Epithelial cell of umbilical artery (primary cell): ENCODE measurements around the gene LRRC58. TPM values are rescaled to one million over a fixed set of nuclear protein-coding genes. Genes with fewer than 3 reads are reported as not detected.

Source experiments
- total RNA-seq: library from RNA; depleted of rRNA; stranded (reverse); fragments of >200 nt; gene quantifications from 2 replicates; pipeline ENCODE4 v1.2.3, GENCODE V29; 2014

The LRRC58 gene
- total RNA-seq, result 15.9 and 22.9 TPM in 2 replicates

DNA sequence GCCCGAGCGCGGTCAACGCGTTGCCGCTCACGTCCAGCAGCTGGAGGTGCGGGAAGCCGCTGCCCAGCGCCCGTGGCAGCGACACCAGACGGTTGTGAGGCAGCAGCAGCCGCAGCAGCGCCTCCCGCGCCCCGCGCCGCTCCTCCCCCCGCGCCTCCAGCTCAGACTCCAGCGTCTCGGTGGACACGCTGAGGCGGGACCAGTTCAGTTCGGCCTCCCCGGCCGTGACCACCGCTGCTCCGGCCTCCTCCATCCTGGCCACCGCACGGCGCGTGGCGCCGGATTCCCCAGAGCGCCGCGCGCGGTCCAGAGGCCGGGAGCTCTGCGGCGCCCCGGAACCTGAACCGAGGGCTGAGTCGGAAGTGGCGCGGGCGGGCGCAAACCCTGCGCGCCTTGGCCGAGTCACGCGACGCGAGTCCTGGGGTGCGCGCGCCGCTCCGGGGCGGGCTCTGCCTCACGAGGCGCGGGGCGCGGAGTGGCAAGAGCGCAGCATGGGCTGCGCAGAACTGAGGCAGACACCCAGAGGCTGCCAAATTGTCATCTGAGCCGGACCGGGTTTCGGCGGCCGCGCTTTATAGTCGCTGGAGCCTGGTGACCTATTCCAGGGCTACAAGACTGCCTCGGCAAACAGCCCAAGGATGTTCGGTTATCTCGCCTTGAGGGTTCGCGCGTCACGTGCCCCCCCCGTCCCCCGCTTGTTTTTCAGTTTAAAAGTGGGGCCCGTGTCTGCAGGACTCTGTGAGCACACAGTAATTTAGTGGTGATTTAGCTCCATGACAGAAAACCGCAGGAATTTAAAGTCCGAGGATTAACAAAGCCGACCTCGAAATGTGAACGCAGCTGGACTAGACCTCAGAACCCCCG, at the start of gene LRRC58:
LRRC58 (minus strand) TSS at position 364 of the 864 bp plus-strand sequence; CDS start at position 253, 111 bp downstream.

DNA sequence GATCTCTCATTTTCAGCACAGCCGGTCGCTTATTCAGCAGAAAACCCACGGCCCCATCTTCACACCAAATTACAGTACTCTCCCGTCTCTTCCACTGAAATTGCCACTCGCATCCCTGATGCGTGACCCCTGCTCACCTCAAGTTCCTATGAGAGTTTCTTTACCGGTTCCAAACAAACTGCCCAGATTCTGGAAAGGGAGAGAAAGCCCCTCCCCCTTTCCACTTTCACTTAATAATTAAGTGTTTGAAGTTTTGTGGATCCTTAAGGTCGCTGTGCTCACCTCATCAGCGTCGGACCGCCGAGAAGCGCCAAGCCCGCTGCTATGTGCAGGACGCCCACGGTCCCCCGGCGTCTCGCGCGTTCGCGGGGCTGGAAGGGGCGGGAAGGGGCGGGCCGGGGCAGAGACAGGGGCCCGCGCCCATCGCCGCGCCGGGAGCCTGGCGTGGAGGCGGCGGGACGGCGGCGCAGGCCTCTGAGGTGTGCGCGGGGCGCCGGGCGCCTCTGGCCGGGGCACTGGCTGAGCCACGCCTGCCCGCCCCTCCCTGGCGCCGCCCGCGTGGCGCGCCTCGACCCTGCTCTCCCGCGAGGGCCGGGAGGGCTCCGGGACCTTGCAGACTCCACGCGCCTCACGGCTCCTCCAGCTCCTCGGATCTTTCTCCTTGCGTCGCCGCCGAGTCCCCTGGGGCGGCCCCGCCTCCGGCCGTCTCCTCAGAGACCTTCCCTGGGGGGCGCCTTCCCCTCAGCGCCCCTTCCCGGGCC, 64.2 kb downstream of the LRRC58 start, which contains the start of gene GPR156:
GPR156 (minus strand) TSS at position 476 of the 761 bp plus-strand sequence. CDS start 41,124 bp downstream, outside the sequence.

Other genes starting within 250 kb of the LRRC58 start
- under 0.01 TPM in 2 replicates for gene GPR156, start 64.1 kb downstream of the LRRC58 start, total RNA-seq
- gene FSTL1, start 101.6 kb upstream of the LRRC58 start, total RNA-seq, result 483 and 818 TPM in 2 replicates
- 17.3 and 32.2 TPM in 2 replicates for gene NDUFB4, start 247.0 kb upstream of the LRRC58 start, total RNA-seq